HepG2 (cell line): ENCODE data around the gene FUZ. TPM values are rescaled to one million over a fixed set of nuclear protein-coding genes. Genes with fewer than 3 reads are reported as not detected.

Experiments
- MXD4 ChIP-seq: IDR thresholded peaks from 2 replicates; pipeline ENCODE4 v1.6.1; 2016; ENCODE audit warnings: mild to moderate bottlenecking, missing biosample characterization, missing genetic modification reagents
- NR1H2 ChIP-seq: sonication (generic); formaldehyde crosslinking; IDR thresholded peaks from 2 replicates; pipeline ENCODE4 v1.8.1; 2022; ENCODE audit warnings: low read depth, missing genetic modification reagents, borderline replicate concordance
- NR3C1 ChIP-seq: sonication (generic); formaldehyde crosslinking; IDR thresholded peaks from 2 replicates; pipeline ENCODE4 v1.4.0; 2020; ENCODE audit warnings: missing genetic modification reagents
- POLR2G ChIP-seq: fragments of 200-400 bp; formaldehyde crosslinking; IDR thresholded peaks from 2 replicates; pipeline ENCODE4 v1.6.1; 2018; ENCODE audit warnings: mild to moderate bottlenecking, low read depth, low read length, moderate library complexity
- TCF7L2 ChIP-seq: IDR thresholded peaks from 2 replicates; pipeline ENCODE4 v1.6.1; 2011; ENCODE audit warnings: mild to moderate bottlenecking, low read depth, low read length, moderate library complexity
- WIZ ChIP-seq: sonication (generic); formaldehyde crosslinking; IDR thresholded peaks from 2 replicates; pipeline ENCODE4 v1.5.1; 2020; ENCODE audit warnings: mild to moderate bottlenecking, missing genetic modification reagents
- ZEB1 ChIP-seq: IDR thresholded peaks from 2 replicates; pipeline ENCODE4 v1.6.1; 2012; ENCODE audit warnings: mild to moderate bottlenecking, low read depth, inconsistent platforms; ENCODE audit not compliant: insufficient replicate concordance
- ZNF207 ChIP-seq: fragments of 450-650 bp; IDR thresholded peaks from 2 replicates; pipeline ENCODE4 v1.6.1; 2016; ENCODE audit warnings: antibody characterized with exemption, borderline replicate concordance
- ZNF225 ChIP-seq: sonication (generic); formaldehyde crosslinking; IDR thresholded peaks from 2 replicates; pipeline ENCODE4 v1.4.0; 2020; ENCODE audit warnings: mild to moderate bottlenecking, missing genetic modification reagents
- ZNF484 ChIP-seq: sonication (generic); formaldehyde crosslinking; IDR thresholded peaks from 2 replicates; pipeline ENCODE4 v1.5.1; 2020; ENCODE audit warnings: mild to moderate bottlenecking, low read depth, missing genetic modification reagents, borderline replicate concordance
- polyA plus RNA-seq, 8 experiments: library from polyadenylated mRNA; depleted of rRNA in 3 of 8; stranded (reverse) in 7 of 8; unstranded in 1 of 8; fragments of >200 nt; fragmentation: Illumina TruSeq in 4 of 8; extraction: Trizol in 4 of 8; gene quantifications; 2 replicates each; pipeline versions ENCODE4 v1.2.1 to v1.2.3, GENCODE V29; 2011 to 2016; ENCODE audit warnings: low read depth in 4 of 8, missing spikeins in 1 of 8, mixed read lengths in 1 of 8; ENCODE audit not compliant: insufficient read depth in 1 of 8
- total RNA-seq, 5 experiments: library from RNA; depleted of rRNA; stranded (reverse); fragments of >200 nt; fragmentation: Illumina TruSeq; extraction: Trizol; gene quantifications; 2 replicates each; pipeline ENCODE4 v1.2.3, GENCODE V29; 2016; ENCODE audit warnings: low read depth in 1 of 5
- TF ChIP-seq, protein P1 (sequence below): sonication (generic); formaldehyde crosslinking; conservative IDR thresholded peaks from 2 replicates; pipeline ENCODE4 v1.4.0; 2020; ENCODE audit warnings: missing genetic modification reagents
- TF ChIP-seq, protein P2 (sequence below), 2 experiments: sonication (generic) in 1 of 2; formaldehyde crosslinking in 1 of 2; IDR thresholded peaks; 2 replicates each; pipeline versions ENCODE4 v1.4.0 to v1.6.1; 2018 to 2020; ENCODE audit warnings: missing genetic modification reagents in 2 of 2, borderline replicate concordance in 1 of 2, low read depth in 1 of 2, mild to moderate bottlenecking in 1 of 2, missing biosample characterization in 1 of 2
- TF ChIP-seq, protein P3 (sequence below): sonication (generic); formaldehyde crosslinking; conservative IDR thresholded peaks from 2 replicates; pipeline ENCODE4 v1.8.1; 2023; ENCODE audit warnings: missing genetic modification reagents
- TF ChIP-seq, protein P4 (sequence below): sonication (generic); formaldehyde crosslinking; IDR thresholded peaks from 2 replicates; pipeline ENCODE4 v1.9.0; 2021; ENCODE audit warnings: missing genetic modification reagents, mild to moderate bottlenecking, borderline replicate concordance
- TF ChIP-seq, protein P5 (sequence below): sonication (generic); formaldehyde crosslinking; IDR thresholded peaks from 2 replicates; pipeline ENCODE4 v1.4.0; 2020; ENCODE audit warnings: mild to moderate bottlenecking, missing genetic modification reagents

FUZ gene
- total and polyA plus RNA-seq, 2 of the 13 experiments (the other 11 are each of a cell fraction or from before 2014, with no cell fraction given): 0.08 TPM; not detected in 1

DNA sequence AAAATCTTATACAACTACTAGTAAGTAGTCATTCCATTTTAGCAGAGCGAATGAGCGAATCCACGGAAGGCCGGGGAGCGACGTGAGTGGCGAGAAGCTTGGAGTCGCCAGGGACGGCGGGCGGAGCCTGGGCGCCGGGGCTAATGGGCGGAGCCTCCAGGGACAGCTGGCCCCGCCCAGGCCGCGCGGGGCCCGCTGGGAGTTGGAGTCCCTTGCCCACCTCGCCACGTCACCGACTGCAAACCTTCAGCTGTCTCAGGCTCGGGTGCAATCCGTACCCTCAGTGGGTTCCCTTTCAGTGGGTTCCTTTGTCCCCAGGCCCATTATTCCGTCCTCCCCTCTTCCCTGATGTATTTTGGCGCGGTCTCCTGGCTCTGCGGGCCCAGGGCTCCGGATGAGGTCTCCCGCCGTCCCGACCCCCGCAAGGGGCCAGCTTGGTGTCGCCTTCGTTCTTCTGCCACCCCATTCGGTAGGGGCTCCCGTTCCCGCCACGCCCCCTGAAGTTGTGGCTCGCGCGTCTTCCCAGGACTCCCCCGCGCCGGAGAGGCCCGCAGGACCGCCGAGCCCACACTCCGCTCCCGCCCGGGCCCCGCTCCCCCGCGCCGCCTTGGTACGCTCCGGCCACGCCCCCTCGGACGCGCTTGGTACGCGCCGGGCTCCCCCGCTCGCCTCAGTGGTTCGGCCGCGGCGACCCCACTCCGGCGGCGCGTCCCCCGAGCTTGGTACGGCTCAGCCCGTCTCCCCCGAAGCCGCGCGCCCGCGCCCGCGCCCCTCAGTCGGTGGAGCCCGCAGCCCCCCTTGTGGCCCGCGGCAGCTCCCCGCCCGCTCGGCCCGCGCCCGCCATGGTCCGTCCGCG is 37.6 kb upstream of the FUZ start, which contains the start of gene PTOV1 (continued):
- TF ChIP-seq, protein P1, sequence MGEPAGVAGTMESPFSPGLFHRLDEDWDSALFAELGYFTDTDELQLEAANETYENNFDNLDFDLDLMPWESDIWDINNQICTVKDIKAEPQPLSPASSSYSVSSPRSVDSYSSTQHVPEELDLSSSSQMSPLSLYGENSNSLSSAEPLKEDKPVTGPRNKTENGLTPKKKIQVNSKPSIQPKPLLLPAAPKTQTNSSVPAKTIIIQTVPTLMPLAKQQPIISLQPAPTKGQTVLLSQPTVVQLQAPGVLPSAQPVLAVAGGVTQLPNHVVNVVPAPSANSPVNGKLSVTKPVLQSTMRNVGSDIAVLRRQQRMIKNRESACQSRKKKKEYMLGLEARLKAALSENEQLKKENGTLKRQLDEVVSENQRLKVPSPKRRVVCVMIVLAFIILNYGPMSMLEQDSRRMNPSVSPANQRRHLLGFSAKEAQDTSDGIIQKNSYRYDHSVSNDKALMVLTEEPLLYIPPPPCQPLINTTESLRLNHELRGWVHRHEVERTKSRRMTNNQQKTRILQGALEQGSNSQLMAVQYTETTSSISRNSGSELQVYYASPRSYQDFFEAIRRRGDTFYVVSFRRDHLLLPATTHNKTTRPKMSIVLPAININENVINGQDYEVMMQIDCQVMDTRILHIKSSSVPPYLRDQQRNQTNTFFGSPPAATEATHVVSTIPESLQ (CRISPR knock-in tag): no peak
- no peak for TF ChIP-seq ZEB1
- TF ChIP-seq NR3C1 (CRISPR knock-in tag): no peak
- TF ChIP-seq, protein P2, sequence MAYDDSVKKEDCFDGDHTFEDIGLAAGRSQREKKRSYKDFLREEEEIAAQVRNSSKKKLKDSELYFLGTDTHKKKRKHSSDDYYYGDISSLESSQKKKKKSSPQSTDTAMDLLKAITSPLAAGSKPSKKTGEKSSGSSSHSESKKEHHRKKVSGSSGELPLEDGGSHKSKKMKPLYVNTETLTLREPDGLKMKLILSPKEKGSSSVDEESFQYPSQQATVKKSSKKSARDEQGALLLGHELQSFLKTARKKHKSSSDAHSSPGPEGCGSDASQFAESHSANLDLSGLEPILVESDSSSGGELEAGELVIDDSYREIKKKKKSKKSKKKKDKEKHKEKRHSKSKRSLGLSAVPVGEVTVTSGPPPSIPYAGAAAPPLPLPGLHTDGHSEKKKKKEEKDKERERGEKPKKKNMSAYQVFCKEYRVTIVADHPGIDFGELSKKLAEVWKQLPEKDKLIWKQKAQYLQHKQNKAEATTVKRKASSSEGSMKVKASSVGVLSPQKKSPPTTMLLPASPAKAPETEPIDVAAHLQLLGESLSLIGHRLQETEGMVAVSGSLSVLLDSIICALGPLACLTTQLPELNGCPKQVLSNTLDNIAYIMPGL (CRISPR knock-in tag; IDR thresholded peaks at IDR 0.05; ENCODE audit: borderline replicate concordance in 1 of 2, low read depth in 1 of 2): peak; percentile 37 to 70; a peak in 2 of 4 replicates
- TF ChIP-seq, protein P3, sequence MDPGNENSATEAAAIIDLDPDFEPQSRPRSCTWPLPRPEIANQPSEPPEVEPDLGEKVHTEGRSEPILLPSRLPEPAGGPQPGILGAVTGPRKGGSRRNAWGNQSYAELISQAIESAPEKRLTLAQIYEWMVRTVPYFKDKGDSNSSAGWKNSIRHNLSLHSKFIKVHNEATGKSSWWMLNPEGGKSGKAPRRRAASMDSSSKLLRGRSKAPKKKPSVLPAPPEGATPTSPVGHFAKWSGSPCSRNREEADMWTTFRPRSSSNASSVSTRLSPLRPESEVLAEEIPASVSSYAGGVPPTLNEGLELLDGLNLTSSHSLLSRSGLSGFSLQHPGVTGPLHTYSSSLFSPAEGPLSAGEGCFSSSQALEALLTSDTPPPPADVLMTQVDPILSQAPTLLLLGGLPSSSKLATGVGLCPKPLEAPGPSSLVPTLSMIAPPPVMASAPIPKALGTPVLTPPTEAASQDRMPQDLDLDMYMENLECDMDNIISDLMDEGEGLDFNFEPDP: no peak
- TF ChIP-seq TCF7L2: no peak
- TF ChIP-seq WIZ: no peak
- TF ChIP-seq, protein P4, sequence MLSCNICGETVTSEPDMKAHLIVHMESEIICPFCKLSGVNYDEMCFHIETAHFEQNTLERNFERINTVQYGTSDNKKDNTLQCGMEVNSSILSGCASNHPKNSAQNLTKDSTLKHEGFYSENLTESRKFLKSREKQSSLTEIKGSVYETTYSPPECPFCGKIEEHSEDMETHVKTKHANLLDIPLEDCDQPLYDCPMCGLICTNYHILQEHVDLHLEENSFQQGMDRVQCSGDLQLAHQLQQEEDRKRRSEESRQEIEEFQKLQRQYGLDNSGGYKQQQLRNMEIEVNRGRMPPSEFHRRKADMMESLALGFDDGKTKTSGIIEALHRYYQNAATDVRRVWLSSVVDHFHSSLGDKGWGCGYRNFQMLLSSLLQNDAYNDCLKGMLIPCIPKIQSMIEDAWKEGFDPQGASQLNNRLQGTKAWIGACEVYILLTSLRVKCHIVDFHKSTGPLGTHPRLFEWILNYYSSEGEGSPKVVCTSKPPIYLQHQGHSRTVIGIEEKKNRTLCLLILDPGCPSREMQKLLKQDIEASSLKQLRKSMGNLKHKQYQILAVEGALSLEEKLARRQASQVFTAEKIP: no peak
- TF ChIP-seq ZNF484: no peak
- TF ChIP-seq POLR2G: peak; percentile 79
- TF ChIP-seq ZNF225 (CRISPR knock-in tag): no peak
- TF ChIP-seq MXD4 (CRISPR knock-in tag): peak; percentile 51; the same call in 1 of the 2 replicates
- TF ChIP-seq, protein P5, sequence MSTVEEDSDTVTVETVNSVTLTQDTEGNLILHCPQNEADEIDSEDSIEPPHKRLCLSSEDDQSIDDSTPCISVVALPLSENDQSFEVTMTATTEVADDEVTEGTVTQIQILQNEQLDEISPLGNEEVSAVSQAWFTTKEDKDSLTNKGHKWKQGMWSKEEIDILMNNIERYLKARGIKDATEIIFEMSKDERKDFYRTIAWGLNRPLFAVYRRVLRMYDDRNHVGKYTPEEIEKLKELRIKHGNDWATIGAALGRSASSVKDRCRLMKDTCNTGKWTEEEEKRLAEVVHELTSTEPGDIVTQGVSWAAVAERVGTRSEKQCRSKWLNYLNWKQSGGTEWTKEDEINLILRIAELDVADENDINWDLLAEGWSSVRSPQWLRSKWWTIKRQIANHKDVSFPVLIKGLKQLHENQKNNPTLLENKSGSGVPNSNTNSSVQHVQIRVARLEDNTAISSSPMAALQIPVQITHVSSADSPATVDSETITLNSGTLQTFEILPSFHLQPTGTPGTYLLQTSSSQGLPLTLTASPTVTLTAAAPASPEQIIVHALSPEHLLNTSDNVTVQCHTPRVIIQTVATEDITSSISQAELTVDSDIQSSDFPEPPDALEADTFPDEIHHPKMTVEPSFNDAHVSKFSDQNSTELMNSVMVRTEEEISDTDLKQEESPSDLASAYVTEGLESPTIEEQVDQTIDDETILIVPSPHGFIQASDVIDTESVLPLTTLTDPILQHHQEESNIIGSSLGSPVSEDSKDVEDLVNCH (CRISPR knock-in tag): no peak
- no peak for TF ChIP-seq ZNF207
- TF ChIP-seq NR1H2: no peak
